ENCODE measurements around the gene HSD17B2.

The HSD17B2 gene

DNA sequence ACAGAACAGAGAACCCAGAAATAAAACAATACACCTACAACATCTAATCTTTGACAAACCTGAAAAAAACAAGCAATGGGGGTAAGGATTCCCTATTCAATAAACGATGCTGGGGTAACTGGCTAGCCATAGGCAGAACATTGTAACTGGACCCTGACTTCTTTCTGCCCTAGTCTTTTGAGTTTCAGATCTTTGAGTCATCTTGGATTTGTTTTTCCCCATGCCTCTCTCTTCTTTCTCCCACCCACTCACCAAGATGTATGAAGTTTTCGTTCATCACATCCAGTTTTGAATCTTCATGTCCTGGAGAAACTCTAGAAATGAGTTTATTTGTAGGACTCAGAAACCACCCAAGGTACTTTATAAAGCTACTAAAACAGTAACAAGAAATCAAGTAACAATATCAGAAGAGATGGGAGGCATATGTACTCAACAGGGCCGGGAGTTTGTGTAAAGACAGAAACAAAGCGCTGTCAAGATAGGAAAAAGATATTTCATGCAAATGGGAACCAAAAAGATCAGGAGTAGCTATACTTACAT is 39.0 kb downstream of the HSD17B2 start:
- Mint-ChIP-seq H3K27ac (no peak overlapping the region), H3K9me3 (peaks cover 10% of the 10 kb centered on the region), H3K36me3 (no peaks in the 10 kb centered on the region), H3K4me3 (no peak overlapping the region), H3K4me1 (peaks cover 6% of the 10 kb centered on the region)
- ATAC-seq (peak; percentile 61), DNase-seq (ENCODE audit: low spot score in 2 of 2) (no peak)

- Mint-ChIP-seq H3K27ac (no peak overlapping the region), H3K9me3 (peaks cover 7% of the 10 kb centered on the region), H3K4me1 (peaks cover 11% of the 10 kb centered on the region), H3K4me3 (no peak overlapping the region), H3K36me3 (no peaks in the 10 kb centered on the region)
- no peak for ATAC-seq
- no peak for DNase-seq (ENCODE audit: low spot score in 2 of 2)
These were observed 43.1 kb downstream of the HSD17B2 start for GRCh38 chr16:82078125-82078524.

DNA sequence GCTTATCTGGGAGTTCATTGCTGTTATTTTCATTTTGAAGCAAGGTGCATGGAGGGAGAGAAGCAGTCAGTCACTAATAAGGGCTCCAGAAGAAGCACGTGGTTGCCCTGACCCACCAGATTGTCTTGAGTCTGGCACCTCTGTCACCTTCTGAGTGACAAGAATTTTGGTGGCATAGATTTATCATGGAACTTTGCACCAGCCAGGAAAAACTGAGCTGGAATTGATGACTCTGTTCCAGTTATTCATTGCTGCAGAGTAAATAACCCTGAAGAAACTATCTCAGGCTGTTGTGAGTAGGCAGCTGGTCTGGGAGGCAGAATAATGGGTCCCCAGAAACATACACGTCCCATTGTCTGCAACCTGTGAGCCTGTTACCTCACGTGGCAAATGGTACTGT is 44.8 kb downstream of the HSD17B2 start:
- no peak for ATAC-seq
- H3K27ac Mint-ChIP-seq = no peak overlapping the region
- peaks cover 6% of the 10 kb centered on the region for H3K4me1 Mint-ChIP-seq

DNA sequence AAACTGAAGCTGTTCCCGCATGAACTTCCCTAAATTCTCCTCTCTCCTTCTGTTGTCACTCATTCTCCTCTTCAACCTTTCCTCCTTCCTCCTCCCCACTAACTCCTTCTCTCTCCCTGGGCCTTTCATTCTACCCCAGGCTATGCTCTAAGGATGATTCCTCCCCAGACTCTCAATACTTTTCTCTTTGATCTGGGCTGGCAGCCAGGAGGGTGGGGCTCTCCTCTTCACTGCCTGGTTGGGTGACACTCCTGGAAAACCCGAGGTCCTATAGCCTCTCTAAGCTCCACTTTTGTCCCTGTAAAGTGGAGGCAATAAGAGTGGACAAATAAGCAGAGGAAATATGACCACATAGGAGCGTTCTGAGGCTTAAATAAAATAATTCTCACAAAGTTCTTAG is 46.2 kb downstream of the HSD17B2 start:
- no peak overlapping the region for H3K4me3 Mint-ChIP-seq
- peaks cover 6% of the 10 kb centered on the region for H3K4me1 Mint-ChIP-seq
- no peak for DNase-seq (ENCODE audit: low spot score in 2 of 2)
- H3K36me3 Mint-ChIP-seq = no peaks in the 10 kb centered on the region
- no peak for ATAC-seq
- H3K27ac Mint-ChIP-seq = no peak overlapping the region
- H3K9me3 Mint-ChIP-seq = peaks cover 3% of the 10 kb centered on the region

More for the DNA sequence above, 44.8 kb downstream of the HSD17B2 start:
- no peak for DNase-seq (ENCODE audit: low spot score in 2 of 2)
- no peak overlapping the region for H3K4me3 Mint-ChIP-seq
- H3K9me3 Mint-ChIP-seq = peaks cover 7% of the 10 kb centered on the region
- H3K36me3 Mint-ChIP-seq = no peaks in the 10 kb centered on the region

- Mint-ChIP-seq H3K27ac (no peak overlapping the region), H3K4me3 (no peak overlapping the region), H3K9me3 (peaks cover 3% of the 10 kb centered on the region), H3K36me3 (no peaks in the 10 kb centered on the region), H3K4me1 (peaks cover 6% of the 10 kb centered on the region)
- no peak for DNase-seq (ENCODE audit: low spot score in 2 of 2)
- ATAC-seq = no peak
These were observed 47.0 kb downstream of the HSD17B2 start for GRCh38 chr16:82082097-82082496.

GRCh38 chr16:82082543-82083244 is 47.6 kb downstream of the HSD17B2 start:
- Mint-ChIP-seq H3K36me3 (no peaks in the 10 kb centered on the region), H3K4me1 (peaks cover 6% of the 10 kb centered on the region), H3K9me3 (peaks cover 3% of the 10 kb centered on the region), H3K4me3 (no peak overlapping the region), H3K27ac (no peak overlapping the region)
- ATAC-seq (peak; percentile 99), DNase-seq (ENCODE audit: low spot score in 2 of 2) (no peak)

DNA sequence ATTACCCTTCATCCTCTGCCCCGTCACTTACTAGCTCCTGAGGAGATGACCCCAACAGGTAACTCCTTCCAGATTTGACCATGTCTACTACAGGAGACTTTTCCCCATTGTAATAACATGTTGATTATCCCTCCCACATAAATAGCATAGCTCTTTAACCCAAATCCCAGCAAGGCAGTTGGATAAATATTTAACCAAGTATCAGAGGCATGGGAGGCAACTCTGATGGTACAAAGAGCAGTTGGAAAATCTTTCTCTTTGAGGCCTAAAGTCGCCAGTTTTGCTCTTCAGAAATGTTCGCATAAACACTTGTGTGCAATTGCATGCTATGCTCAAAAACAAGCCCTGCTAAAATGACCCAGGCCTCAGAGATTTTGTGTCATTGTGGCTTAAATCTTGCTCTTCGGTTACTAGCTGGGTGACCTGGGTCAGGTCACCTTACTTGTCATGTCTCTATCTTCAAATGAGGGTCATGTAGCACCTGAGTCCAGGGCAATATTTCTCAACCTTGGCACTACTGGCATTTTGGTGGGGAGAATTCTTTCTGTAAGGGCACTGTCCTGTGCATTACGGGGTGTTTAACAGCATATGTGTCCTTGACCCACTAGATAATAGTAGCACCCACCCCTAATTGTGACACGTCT is 48.8 kb downstream of the HSD17B2 start:
- H3K36me3 Mint-ChIP-seq = no peaks in the 10 kb centered on the region
- H3K4me1 Mint-ChIP-seq = peaks cover 6% of the 10 kb centered on the region
- H3K9me3 Mint-ChIP-seq = no peaks in the 10 kb centered on the region
- no peak for DNase-seq (ENCODE audit: low spot score in 2 of 2)
- ATAC-seq = no peak
- no peak overlapping the region for H3K4me3 Mint-ChIP-seq
- no peak overlapping the region for H3K27ac Mint-ChIP-seq

DNA sequence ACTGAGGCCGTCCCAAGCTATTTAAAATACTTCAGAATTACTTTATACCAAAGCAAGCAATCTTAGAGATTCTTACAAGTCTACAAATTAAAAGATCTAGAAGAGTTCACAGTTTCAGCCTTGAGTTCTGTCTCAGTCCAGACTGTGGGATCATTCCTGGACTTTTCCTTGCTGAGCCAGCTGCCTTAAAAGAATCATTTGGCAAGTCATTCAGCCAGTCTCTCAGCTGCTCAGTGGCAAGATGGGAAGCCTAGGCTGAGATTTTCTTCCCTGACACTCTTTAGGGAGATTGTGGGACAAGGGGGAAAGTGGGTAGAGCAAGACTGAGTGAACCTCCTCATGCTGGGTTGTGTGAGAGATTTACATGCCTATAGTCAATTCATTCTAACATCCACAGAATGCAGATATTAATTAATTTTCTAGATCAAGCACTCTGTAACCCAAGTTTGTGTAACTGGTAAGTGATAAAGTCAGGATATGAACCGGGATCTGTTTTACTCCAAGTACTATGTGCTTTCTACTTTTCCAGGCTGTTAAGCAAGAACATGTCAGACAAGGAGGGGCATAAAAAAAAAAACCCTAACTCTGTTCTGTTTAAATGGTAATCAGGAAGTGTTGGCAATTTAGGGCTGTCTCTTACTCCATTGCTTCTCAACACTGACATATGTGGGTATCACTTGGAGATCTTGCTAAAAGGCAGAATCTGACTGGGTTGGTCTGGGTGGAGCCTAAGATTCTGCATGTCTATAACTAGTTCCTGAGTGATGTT is 50.1 kb downstream of the HSD17B2 start:
- Mint-ChIP-seq H3K9me3 (no peaks in the 10 kb centered on the region), H3K27ac (no peak overlapping the region), H3K4me3 (no peak overlapping the region), H3K4me1 (peaks cover 6% of the 10 kb centered on the region), H3K36me3 (no peaks in the 10 kb centered on the region)
- no peak for DNase-seq (ENCODE audit: low spot score in 2 of 2)
- ATAC-seq = no peak

GRCh38 chr16:82088483-82088882 is 53.4 kb downstream of the HSD17B2 start:
- DNase-seq (ENCODE audit: low spot score in 2 of 2) = no peak
- ATAC-seq = no peak
- no peaks in the 10 kb centered on the region for H3K4me1 Mint-ChIP-seq

DNA sequence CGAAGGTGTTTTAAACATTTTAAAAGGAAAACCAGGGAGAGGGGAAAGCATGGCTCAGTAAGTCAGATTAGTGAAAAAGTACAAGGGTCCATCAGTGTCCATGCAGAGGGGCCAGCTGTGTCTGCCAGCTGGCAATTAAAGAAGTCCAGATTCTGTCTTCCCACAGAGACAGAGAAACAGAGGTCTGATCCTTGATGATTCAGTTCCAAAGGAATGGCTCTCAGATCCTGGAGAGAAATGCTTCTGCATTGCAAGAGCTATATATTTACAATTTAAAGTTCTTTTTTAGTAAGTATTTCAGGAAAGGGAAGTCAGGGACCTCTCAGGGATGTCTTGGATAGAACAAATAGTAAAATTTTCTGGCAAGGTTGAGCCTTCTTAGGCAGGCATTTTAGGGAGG is 56.2 kb downstream of the HSD17B2 start:
- no peak overlapping the region for H3K4me3 Mint-ChIP-seq
- H3K36me3 Mint-ChIP-seq = no peaks in the 10 kb centered on the region
- no peak for DNase-seq (ENCODE audit: low spot score in 2 of 2)
- no peak overlapping the region for H3K27ac Mint-ChIP-seq
- H3K4me1 Mint-ChIP-seq = no peaks in the 10 kb centered on the region
- no peak for ATAC-seq
- no peaks in the 10 kb centered on the region for H3K9me3 Mint-ChIP-seq

More at GRCh38 chr16:82088483-82088882, 53.4 kb downstream of the HSD17B2 start:
- H3K27ac Mint-ChIP-seq = no peak overlapping the region
- no peaks in the 10 kb centered on the region for H3K9me3 Mint-ChIP-seq
- H3K4me3 Mint-ChIP-seq = no peak overlapping the region
- no peaks in the 10 kb centered on the region for H3K36me3 Mint-ChIP-seq

- DNase-seq (ENCODE audit: low spot score in 2 of 2) (no peak), ATAC-seq (no peak)
- Mint-ChIP-seq H3K9me3 (no peaks in the 10 kb centered on the region), H3K27ac (no peak overlapping the region), H3K4me3 (no peak overlapping the region), H3K4me1 (no peaks in the 10 kb centered on the region), H3K36me3 (no peaks in the 10 kb centered on the region)
These were observed 57.7 kb downstream of the HSD17B2 start for GRCh38 chr16:82092711-82093110.

- no peak overlapping the region for H3K4me3 Mint-ChIP-seq
- no peaks in the 10 kb centered on the region for H3K9me3 Mint-ChIP-seq
- no peak overlapping the region for H3K27ac Mint-ChIP-seq
- no peaks in the 10 kb centered on the region for H3K4me1 Mint-ChIP-seq
- ATAC-seq (peak; percentile 61), DNase-seq (ENCODE audit: low spot score in 2 of 2) (no peak)
- H3K36me3 Mint-ChIP-seq = no peaks in the 10 kb centered on the region
These were observed 58.7 kb downstream of the HSD17B2 start for GRCh38 chr16:82093666-82094300.

DNA sequence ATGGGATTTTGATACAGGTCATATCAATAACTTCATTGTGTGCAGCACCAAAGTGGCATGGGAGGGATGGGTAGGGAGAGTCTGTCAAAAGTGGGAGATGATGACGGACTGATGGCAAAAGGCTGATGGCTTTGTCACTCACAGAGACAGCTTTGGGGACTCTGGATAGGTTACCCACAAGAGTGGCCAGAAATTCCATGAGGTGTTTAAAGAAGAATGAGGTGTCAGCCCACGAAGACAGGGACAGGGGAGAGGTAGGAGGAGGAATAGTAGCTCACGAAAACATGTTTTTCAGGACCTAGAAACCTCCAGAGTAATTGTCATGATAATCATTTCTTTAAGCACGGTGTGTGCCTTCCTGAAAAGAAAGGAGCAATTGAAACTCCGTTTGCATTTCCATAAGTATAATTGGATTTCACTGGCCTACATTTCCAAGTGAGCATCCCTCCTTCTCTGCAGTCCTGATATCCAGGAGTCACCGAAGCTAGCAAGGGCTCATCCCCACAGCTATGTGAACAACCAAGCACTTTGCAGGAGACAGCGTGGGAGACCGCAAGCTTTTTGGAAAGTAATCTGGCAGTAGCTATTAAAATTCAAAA is 60.0 kb downstream of the HSD17B2 start:
- Mint-ChIP-seq H3K4me3 (no peak overlapping the region), H3K27ac (no peak overlapping the region), H3K9me3 (peaks cover 2% of the 10 kb centered on the region), H3K4me1 (no peaks in the 10 kb centered on the region), H3K36me3 (no peaks in the 10 kb centered on the region)
- ATAC-seq = no peak
- DNase-seq (ENCODE audit: low spot score in 2 of 2) = no peak

DNA sequence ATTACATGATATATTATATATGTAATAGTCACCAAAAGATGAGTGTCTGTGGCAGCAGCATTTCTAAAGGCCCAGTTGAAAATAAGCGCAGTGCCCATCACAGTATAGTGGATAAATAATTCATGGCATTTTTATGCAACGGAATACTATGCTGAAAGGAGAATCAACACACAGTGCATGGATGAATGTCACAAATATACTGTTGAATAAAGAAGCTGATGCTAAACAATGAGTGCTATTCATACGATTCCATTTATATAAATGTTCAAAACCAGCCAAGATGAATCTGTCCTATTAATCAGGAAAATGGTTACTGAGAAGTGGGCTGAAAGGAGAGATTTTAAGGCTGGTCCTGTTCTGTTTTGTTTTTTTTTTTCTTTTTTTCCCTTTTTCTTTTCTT is 61.6 kb downstream of the HSD17B2 start:
- H3K4me1 Mint-ChIP-seq = no peaks in the 10 kb centered on the region
- no peak overlapping the region for H3K4me3 Mint-ChIP-seq
- ATAC-seq = no peak
- peaks cover 3% of the 10 kb centered on the region for H3K9me3 Mint-ChIP-seq
- H3K27ac Mint-ChIP-seq = no peak overlapping the region
- DNase-seq (ENCODE audit: low spot score in 2 of 2) = no peak
- no peaks in the 10 kb centered on the region for H3K36me3 Mint-ChIP-seq

DNA sequence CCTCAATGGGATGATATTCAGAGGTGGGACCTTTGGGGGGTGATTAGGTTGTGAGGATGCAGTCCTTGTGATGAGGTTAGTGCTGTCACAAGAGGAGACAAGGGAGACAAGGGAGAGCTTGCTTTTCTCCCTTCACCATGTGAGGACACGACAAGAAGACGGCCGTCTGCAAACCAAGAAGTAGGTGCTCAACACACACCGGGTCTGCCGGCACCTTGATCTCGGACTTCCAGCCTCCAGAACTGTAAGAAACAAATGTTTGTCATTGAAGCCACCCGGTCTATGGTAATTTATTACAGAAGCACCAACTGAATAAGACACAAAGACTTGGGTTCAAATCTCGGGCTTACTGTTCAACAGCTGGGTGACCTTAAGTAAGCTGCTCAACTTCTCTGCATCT is 70.1 kb downstream of the HSD17B2 start:
- no peak overlapping the region for H3K27ac Mint-ChIP-seq
- DNase-seq (ENCODE audit: low spot score in 2 of 2) (no peak), ATAC-seq (no peak)
- no peaks in the 10 kb centered on the region for H3K36me3 Mint-ChIP-seq
- H3K4me1 Mint-ChIP-seq = peaks cover 6% of the 10 kb centered on the region
- H3K4me3 Mint-ChIP-seq = no peak overlapping the region
- H3K9me3 Mint-ChIP-seq = peaks cover under 1% of the 10 kb centered on the region

Measured in stimulated activated effector memory CD8-positive, alpha-beta T cell treated with anti-CD3 and anti-CD28 coated beads, Interleukin-12 subunit alpha, Interleukin-12 subunit beta, amount 100 ng/mL, for 72 hours (primary cell).